ENCODE results near the gene VPS54. TPM values are rescaled to one million over a fixed set of nuclear protein-coding genes. Genes with fewer than 3 reads are reported as not detected.

Gene VPS54
- total RNA-seq, 1 donor from 2014 or later = 17.5 TPM

- Histone ChIP-seq H3K79me2 (ENCODE audit: insufficient read depth, low read length) (peaks cover 68% of the 10 kb centered on the region), H2AFZ (ENCODE audit: low read depth, low read length) (no peak overlapping the region), H3K9me3 (ENCODE audit: insufficient read depth, low read depth, low read length) (no peaks in the 10 kb centered on the region), H3K4me3 (ENCODE audit: insufficient read depth, low read depth, low read length) (peak overlapping the region; percentile 97), H3K4me1 (ENCODE audit: insufficient read depth, low read length) (peaks cover 11% of the 10 kb centered on the region), H3K4me2 (ENCODE audit: low read length) (peak overlapping the region; percentile 92), H3K9ac (ENCODE audit: low read length) (peak overlapping the region; percentile 9), H3K36me3 (ENCODE audit: insufficient read depth, low read length) (no peaks in the 10 kb centered on the region), H4K20me1 (ENCODE audit: insufficient read depth, low read length) (peaks cover 33% of the 10 kb centered on the region), H3K27me3 (ENCODE audit: insufficient read depth, low read length) (no peaks in the 10 kb centered on the region), H3K27ac (ENCODE audit: low read depth, low read length) (no peak overlapping the region)
- FAIRE-seq (no peak), DNase-seq (ENCODE audit: low read depth) (no peak)
- TF ChIP-seq CTCF (IDR thresholded peaks at IDR 0.05; ENCODE audit: insufficient read depth, low read depth, low read length) (no peak), EZH2 (IDR thresholded peaks at IDR 0.05; ENCODE audit: insufficient read depth, low read length) (no peak)
- peaks cover 6% of the 10 kb centered on the region for H3K36me3 Mint-ChIP-seq (ENCODE audit: low read depth, unreplicated experiment)
- peaks cover 41% of the 10 kb centered on the region for H3K4me1 Mint-ChIP-seq (ENCODE audit: low read depth, unreplicated experiment)
- H3K9me3 Mint-ChIP-seq (ENCODE audit: unreplicated experiment) = no peaks in the 10 kb centered on the region
- peak overlapping the region; percentile 100 for H3K4me3 Mint-ChIP-seq (ENCODE audit: unreplicated experiment)
- H3K27me3 Mint-ChIP-seq (ENCODE audit: low read depth, unreplicated experiment) = no peaks in the 10 kb centered on the region
- H3K27ac Mint-ChIP-seq (ENCODE audit: unreplicated experiment) = peak overlapping the region; percentile 75
These were observed 175.4 kb downstream of the VPS54 start for GRCh38 chr2:63843791-63844190.

GRCh38 chr2:63843093-63843492, 176.1 kb downstream of the VPS54 start:
- Histone ChIP-seq H3K79me2 (ENCODE audit: insufficient read depth, low read length) (peaks cover 62% of the 10 kb centered on the region), H3K9ac (ENCODE audit: low read length) (peak overlapping the region; percentile 95), H3K9me3 (ENCODE audit: insufficient read depth, low read depth, low read length) (no peaks in the 10 kb centered on the region), H4K20me1 (ENCODE audit: insufficient read depth, low read length) (peaks cover 30% of the 10 kb centered on the region), H3K27ac (ENCODE audit: low read depth, low read length) (peak overlapping the region; percentile 89), H3K27me3 (ENCODE audit: insufficient read depth, low read length) (no peaks in the 10 kb centered on the region), H3K4me3 (ENCODE audit: insufficient read depth, low read depth, low read length) (peak overlapping the region; percentile 97), H3K36me3 (ENCODE audit: insufficient read depth, low read length) (no peaks in the 10 kb centered on the region), H2AFZ (ENCODE audit: low read depth, low read length) (no peak overlapping the region), H3K4me1 (ENCODE audit: insufficient read depth, low read length) (peaks cover 9% of the 10 kb centered on the region), H3K4me2 (ENCODE audit: low read length) (peak overlapping the region; percentile 92)
- Mint-ChIP-seq H3K4me1 (ENCODE audit: low read depth, unreplicated experiment) (peaks cover 40% of the 10 kb centered on the region), H3K27me3 (ENCODE audit: low read depth, unreplicated experiment) (no peaks in the 10 kb centered on the region), H3K27ac (ENCODE audit: unreplicated experiment) (peak overlapping the region; percentile 97), H3K9me3 (ENCODE audit: unreplicated experiment) (no peaks in the 10 kb centered on the region), H3K36me3 (ENCODE audit: low read depth, unreplicated experiment) (peaks cover 6% of the 10 kb centered on the region), H3K4me3 (ENCODE audit: unreplicated experiment) (peak overlapping the region; percentile 100)
- no peak for TF ChIP-seq CTCF (IDR thresholded peaks at IDR 0.05; ENCODE audit: insufficient read depth, low read depth, low read length)
- TF ChIP-seq EZH2 (IDR thresholded peaks at IDR 0.05; ENCODE audit: insufficient read depth, low read length) = no peak
- FAIRE-seq (no peak), DNase-seq (ENCODE audit: low read depth) (no peak)

Measured in astrocyte (in vitro differentiated cells and primary cell).